ENCODE results near the gene GXYLT1.

GRCh38 chr12:42094277-42094676 is 50.4 kb downstream of the GXYLT1 start:
- TF ChIP-seq, protein P1, sequence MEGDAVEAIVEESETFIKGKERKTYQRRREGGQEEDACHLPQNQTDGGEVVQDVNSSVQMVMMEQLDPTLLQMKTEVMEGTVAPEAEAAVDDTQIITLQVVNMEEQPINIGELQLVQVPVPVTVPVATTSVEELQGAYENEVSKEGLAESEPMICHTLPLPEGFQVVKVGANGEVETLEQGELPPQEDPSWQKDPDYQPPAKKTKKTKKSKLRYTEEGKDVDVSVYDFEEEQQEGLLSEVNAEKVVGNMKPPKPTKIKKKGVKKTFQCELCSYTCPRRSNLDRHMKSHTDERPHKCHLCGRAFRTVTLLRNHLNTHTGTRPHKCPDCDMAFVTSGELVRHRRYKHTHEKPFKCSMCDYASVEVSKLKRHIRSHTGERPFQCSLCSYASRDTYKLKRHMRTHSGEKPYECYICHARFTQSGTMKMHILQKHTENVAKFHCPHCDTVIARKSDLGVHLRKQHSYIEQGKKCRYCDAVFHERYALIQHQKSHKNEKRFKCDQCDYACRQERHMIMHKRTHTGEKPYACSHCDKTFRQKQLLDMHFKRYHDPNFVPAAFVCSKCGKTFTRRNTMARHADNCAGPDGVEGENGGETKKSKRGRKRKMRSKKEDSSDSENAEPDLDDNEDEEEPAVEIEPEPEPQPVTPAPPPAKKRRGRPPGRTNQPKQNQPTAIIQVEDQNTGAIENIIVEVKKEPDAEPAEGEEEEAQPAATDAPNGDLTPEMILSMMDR (IDR thresholded peaks at IDR 0.05; ENCODE audit: low read depth, low read length, poor library complexity, severe bottlenecking), result no peak
- TF ChIP-seq EZH2phosphoT487 (IDR thresholded peaks at IDR 0.05; ENCODE audit: borderline replicate concordance, low read length), result no peak
